ENCODE data around the gene NCOA3.
"Not testable (repeated sequence)": the region's sequence is repeated elsewhere in the genome, so short reads cannot be mapped to it uniquely, and the experiment has no call there.

NCOA3 gene

GRCh38 chr20:47549671-47550070 is 48.0 kb downstream of the NCOA3 start:
- DNase-seq (ENCODE audit: insufficient read length): no peak
- TF ChIP-seq TAF1 (IDR thresholded peaks at IDR 0.05; ENCODE audit: borderline replicate concordance, low read depth, low read length) (no peak), POLR2A (IDR thresholded peaks at IDR 0.05; ENCODE audit: low read depth, low read length) (no peak), POLR2AphosphoS5 (IDR thresholded peaks at IDR 0.05; ENCODE audit: low read depth, low read length) (no peak)
- FAIRE-seq: no peak

DNA sequence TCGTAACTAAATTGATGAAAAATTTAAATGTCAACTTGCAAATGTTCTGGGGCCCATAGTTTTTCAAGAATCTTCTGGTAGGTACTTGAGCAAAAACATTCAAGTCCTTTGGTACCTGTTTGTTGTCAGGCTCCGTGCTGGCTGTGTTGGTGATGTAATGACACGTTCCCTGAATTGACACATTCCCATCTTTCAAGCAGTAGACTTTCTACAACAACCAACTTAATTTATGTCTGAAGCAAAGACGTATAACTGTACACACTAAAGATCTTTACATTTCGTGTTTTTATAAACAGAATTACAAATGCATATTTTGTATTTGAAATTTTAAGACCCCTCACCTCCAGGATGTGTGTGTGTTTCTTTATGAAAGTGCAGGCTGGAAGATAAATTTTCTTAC is 49.5 kb downstream of the NCOA3 start:
- no peak for TF ChIP-seq TAF1 (IDR thresholded peaks at IDR 0.05; ENCODE audit: borderline replicate concordance, low read depth, low read length)
- no peak for TF ChIP-seq POLR2A (IDR thresholded peaks at IDR 0.05; ENCODE audit: low read depth, low read length)
- no peak for TF ChIP-seq POLR2AphosphoS5 (IDR thresholded peaks at IDR 0.05; ENCODE audit: low read depth, low read length)
- no peak for DNase-seq (ENCODE audit: insufficient read length)
- FAIRE-seq: no peak

DNA sequence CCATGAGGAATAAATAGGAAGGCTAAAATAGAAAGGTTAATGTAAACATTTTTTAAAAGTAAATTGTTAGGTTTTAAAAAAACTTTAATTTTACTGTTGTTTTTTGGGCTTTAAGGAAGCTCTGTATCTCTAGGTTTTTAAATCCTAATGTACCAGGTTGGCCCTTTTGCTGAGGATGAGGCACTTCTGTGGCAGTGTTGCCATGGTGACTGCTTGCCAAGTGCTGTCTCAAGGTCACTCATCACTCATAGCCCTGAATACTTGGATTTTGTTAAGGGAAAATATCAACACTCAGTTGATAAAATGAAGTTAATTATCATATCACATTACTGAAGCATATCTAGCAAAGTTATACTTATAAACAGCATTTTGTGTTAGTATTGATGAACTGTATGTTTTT is 50.2 kb downstream of the NCOA3 start:
- no peak for TF ChIP-seq TAF1 (IDR thresholded peaks at IDR 0.05; ENCODE audit: borderline replicate concordance, low read depth, low read length)
- TF ChIP-seq POLR2AphosphoS5 (IDR thresholded peaks at IDR 0.05; ENCODE audit: low read depth, low read length): no peak
- no peak for TF ChIP-seq POLR2A (IDR thresholded peaks at IDR 0.05; ENCODE audit: low read depth, low read length)
- no peak for DNase-seq (ENCODE audit: insufficient read length)
- no peak for FAIRE-seq

- TF ChIP-seq POLR2AphosphoS5 (IDR thresholded peaks at IDR 0.05; ENCODE audit: low read depth, low read length): no peak
- no peak for TF ChIP-seq TAF1 (IDR thresholded peaks at IDR 0.05; ENCODE audit: borderline replicate concordance, low read depth, low read length)
- no peak for TF ChIP-seq POLR2A (IDR thresholded peaks at IDR 0.05; ENCODE audit: low read depth, low read length)
- FAIRE-seq (no peak), DNase-seq (ENCODE audit: insufficient read length) (no peak)
Observed at GRCh38 chr20:47552996-47553395, 51.3 kb downstream of the NCOA3 start.

DNA sequence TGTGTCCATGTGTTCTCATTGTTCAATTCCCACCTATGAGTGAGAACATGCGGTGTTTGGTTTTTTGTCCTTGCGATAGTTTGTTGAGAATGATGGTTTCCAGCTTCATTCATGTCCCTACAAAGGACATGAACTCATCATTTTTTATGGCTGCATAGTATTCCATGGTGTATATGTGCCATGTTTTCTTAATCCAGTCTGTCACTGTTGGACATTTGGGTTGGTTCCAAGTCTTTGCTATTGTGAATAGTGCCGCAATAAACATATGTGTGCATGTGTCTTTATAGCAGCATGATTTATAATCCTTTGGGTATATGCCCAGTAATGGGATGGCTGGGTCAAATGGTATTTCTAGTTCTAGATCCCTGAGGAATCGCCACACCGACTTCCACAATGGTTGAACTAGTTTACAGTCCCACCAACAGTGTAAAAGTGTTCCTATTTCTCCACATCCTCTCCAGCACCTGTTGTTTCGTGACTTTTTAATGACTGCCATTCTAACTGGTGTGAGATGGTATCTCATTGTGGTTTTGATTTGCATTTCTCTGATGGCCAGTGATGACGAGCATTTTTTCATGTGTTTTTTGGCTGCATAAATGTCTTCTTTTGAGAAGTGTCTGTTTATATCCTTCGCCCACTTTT is 52.0 kb downstream of the NCOA3 start:
- DNase-seq (ENCODE audit: insufficient read length); FAIRE-seq: not testable (repeated sequence)

- FAIRE-seq; DNase-seq (ENCODE audit: insufficient read length): not testable (repeated sequence)
Observed at GRCh38 chr20:47554283-47554682, 52.6 kb downstream of the NCOA3 start.

- no peak for TF ChIP-seq TAF1 (IDR thresholded peaks at IDR 0.05; ENCODE audit: borderline replicate concordance, low read depth, low read length)
- no peak for TF ChIP-seq POLR2AphosphoS5 (IDR thresholded peaks at IDR 0.05; ENCODE audit: low read depth, low read length)
- TF ChIP-seq POLR2A (IDR thresholded peaks at IDR 0.05; ENCODE audit: low read depth, low read length): no peak
- no peak for DNase-seq (ENCODE audit: insufficient read length)
- no peak for FAIRE-seq
Observed at GRCh38 chr20:47557218-47557617, 55.5 kb downstream of the NCOA3 start.

- FAIRE-seq (no peak), DNase-seq (ENCODE audit: insufficient read length) (no peak)
Observed at GRCh38 chr20:47557791-47558190, 56.1 kb downstream of the NCOA3 start.

DNA sequence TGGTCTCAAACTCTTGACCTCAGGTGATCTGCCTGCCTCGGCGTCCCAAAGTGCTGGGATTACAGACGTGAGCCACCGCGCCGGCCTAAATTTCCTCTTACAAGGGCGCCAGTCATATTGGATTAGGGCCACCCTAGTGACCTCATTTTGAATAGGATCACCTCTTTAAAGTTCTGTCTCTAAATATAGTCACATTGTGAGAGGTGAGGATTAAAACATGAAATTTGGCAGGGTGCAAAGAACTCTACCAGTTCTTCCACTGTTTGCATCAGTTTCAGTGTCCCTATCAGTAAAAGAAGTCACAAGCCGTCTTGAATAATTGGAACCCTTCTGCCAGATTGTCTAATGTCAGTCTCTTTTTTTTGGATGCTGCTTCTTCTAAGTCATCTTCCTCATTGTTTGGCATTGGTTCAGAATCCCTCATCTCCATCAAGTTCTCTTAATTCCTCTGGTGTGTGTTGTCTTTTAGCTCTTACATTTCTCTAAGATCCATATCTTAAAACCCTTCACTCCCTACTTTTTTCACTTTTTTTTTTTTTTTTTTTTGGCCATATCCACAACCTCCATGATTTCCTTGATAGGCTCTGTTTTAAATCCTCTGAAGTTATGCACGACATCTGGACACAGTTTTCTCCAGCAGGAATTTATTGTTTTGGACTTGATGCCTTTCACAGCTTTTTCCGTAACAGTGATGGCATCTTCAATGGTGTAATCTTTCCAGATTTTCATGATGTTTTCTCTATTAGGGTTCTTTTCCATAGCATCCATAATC is 56.8 kb downstream of the NCOA3 start:
- no peak for TF ChIP-seq TAF1 (IDR thresholded peaks at IDR 0.05; ENCODE audit: borderline replicate concordance, low read depth, low read length)
- TF ChIP-seq POLR2A (IDR thresholded peaks at IDR 0.05; ENCODE audit: low read depth, low read length): no peak
- TF ChIP-seq POLR2AphosphoS5 (IDR thresholded peaks at IDR 0.05; ENCODE audit: low read depth, low read length): no peak
- no peak for DNase-seq (ENCODE audit: insufficient read length)
- no peak for FAIRE-seq

More at GRCh38 chr20:47557791-47558190, 56.1 kb downstream of the NCOA3 start:
- TF ChIP-seq POLR2AphosphoS5 (IDR thresholded peaks at IDR 0.05; ENCODE audit: low read depth, low read length): no peak
- no peak for TF ChIP-seq POLR2A (IDR thresholded peaks at IDR 0.05; ENCODE audit: low read depth, low read length)
- TF ChIP-seq TAF1 (IDR thresholded peaks at IDR 0.05; ENCODE audit: borderline replicate concordance, low read depth, low read length): no peak

DNA sequence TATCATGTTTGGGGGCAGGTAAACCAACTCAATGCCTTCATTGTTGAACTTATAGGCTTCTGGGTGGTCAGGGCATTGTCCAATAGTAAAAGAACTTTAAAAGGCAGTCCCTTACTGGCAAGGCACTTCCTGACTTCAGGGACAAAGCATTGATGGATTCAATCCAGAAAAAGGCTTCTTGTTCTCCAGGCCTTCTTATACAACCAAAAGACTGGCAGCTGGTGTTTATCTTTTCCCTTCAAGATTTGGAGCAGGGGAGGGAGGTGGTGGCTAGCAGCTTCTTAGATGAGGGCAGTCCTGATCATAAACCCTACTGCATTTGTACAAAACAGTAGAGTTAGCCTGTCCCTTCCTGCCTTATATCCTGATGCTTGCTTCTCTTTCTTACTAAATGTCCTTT is 57.5 kb downstream of the NCOA3 start:
- TF ChIP-seq TAF1 (IDR thresholded peaks at IDR 0.05; ENCODE audit: borderline replicate concordance, low read depth, low read length): no peak
- no peak for TF ChIP-seq POLR2A (IDR thresholded peaks at IDR 0.05; ENCODE audit: low read depth, low read length)
- TF ChIP-seq POLR2AphosphoS5 (IDR thresholded peaks at IDR 0.05; ENCODE audit: low read depth, low read length): no peak
- DNase-seq (ENCODE audit: insufficient read length) (no peak), FAIRE-seq (no peak)

DNA sequence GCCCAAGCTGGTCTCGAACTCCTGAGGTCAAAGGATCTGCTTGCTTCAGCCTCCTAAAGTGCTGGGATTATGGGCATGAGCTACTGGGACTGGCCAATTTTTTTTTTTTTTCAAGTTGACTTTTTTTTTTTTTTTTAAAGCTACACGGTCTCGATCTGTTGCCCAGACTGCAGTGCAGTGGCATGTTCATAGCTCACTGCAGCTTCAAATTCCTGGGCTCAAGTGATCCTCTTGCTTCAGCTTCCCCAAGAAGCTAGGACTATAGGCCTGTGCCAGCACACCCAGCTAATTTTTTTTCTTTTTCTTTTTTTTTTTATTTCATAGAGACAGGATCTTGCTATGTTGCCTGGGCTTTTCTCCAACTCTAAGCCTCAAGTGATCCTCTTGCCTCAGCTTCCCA is 59.5 kb downstream of the NCOA3 start:
- FAIRE-seq (no peak), DNase-seq (ENCODE audit: insufficient read length) (no peak)
- TF ChIP-seq POLR2A (IDR thresholded peaks at IDR 0.05; ENCODE audit: low read depth, low read length) (no peak), TAF1 (IDR thresholded peaks at IDR 0.05; ENCODE audit: borderline replicate concordance, low read depth, low read length) (no peak), POLR2AphosphoS5 (IDR thresholded peaks at IDR 0.05; ENCODE audit: low read depth, low read length) (no peak)
